A549 (cell line): ENCODE results near the gene CARD11. TPM values are rescaled to one million over a fixed set of nuclear protein-coding genes. Genes with fewer than 3 reads are reported as not detected.
A peak's percentile ranks its signal among the peaks of the same experiment; 100 is the strongest.

Experiments used
- ATAC-seq, 2 experiments: fragments of 200-7000 bp in 1 of 2; fragments of >200 bp in 1 of 2; cut with Nextera tagmentation in 1 of 2; cut with Tn5 transposase in 1 of 2; 3 replicates each; pipeline versions ENCODE4 v1.8.0 to v1.9.1; 2018 to 2020; ENCODE audit warnings: mild to moderate bottlenecking in 1 of 2, moderate library complexity in 1 of 2
- CTCF ChIA-PET: fragments of 300-600 bp; sonication (Branson Sonifier 250); formaldehyde crosslinking; extraction: SDS; loops from one replicate; lab custom pipeline; 2021; ENCODE audit warnings: antibody characterized with exemption, inconsistent platforms; lab: Yijun Ruan, JAX
- POLR2A ChIA-PET: fragments of 350-600 bp; formaldehyde crosslinking; extraction: SDS; loops from one replicate; lab custom pipeline; 2021; ENCODE audit warnings: antibody characterized with exemption, inconsistent platforms; lab: Yijun Ruan, JAX
- DNase-seq, 2 experiments: peaks; one replicate each; pipeline versions ENCODE4 v3.0.0 to v3.0.0-alpha.2; 2011 to 2016; ENCODE audit warnings: low read depth in 1 of 2, low spot score in 1 of 2
- FAIRE-seq: peaks from 2 replicates; lab custom pipeline; 2011; peaks lifted over from hg19 to GRCh38; lab: Jason Lieb, UNC
- H3K27ac ChIP-seq, 2 experiments: fragments of >200 bp; sonication (Bioruptor Twin); formaldehyde crosslinking; 3 replicates each; pipeline ENCODE4 v1.5.1; 2016 to 2017
- H3K4me1 ChIP-seq: fragments of >200 bp; sonication (Bioruptor Twin); formaldehyde crosslinking; 3 replicates; pipeline ENCODE4 v1.6.1; 2016
- H3K4me2 ChIP-seq: fragments of >200 bp; sonication (Bioruptor Twin); formaldehyde crosslinking; 3 replicates; pipeline ENCODE4 v1.6.1; 2016
- H3K4me3 ChIP-seq: fragments of >200 bp; sonication (Bioruptor Twin); formaldehyde crosslinking; 3 replicates; pipeline ENCODE4 v1.5.1; 2016
- H3K9me3 ChIP-seq: fragments of >200 bp; sonication (Bioruptor Twin); formaldehyde crosslinking; 3 replicates; pipeline ENCODE4 v1.6.1; 2016
- EHMT2 ChIP-seq: fragments of 200-600 bp; sonication (generic); IDR thresholded peaks from 2 replicates; pipeline ENCODE4 v1.6.1; 2016; ENCODE audit warnings: antibody characterized with exemption, low read depth, mild to moderate bottlenecking, moderate library complexity
- FOXS1 ChIP-seq: fragments of 250-450 bp; sonication (Bioruptor Pico); IDR thresholded peaks from 2 replicates; pipeline ENCODE4 v1.5.0; 2020; ENCODE audit warnings: mild to moderate bottlenecking, moderate library complexity
- HDAC2 ChIP-seq: fragments of 200-600 bp; sonication (generic); IDR thresholded peaks from 2 replicates; pipeline ENCODE4 v1.6.1; 2016
- HEYL ChIP-seq: fragments of 250-450 bp; sonication (Bioruptor Pico); IDR thresholded peaks from 2 replicates; pipeline ENCODE4 v1.8.0; 2021; ENCODE audit warnings: mild to moderate bottlenecking, moderate library complexity
- HOXA7 ChIP-seq: fragments of 250-450 bp; sonication (Bioruptor Pico); IDR thresholded peaks from 2 replicates; pipeline ENCODE4 v1.5.0; 2020; ENCODE audit warnings: mild to moderate bottlenecking, moderate library complexity
- JUN ChIP-seq, 2 experiments: fragments of >200 bp; sonication (Bioruptor Twin); formaldehyde crosslinking; IDR thresholded peaks; 2 replicates in 1 of 2; 3 replicates in 1 of 2; pipeline ENCODE4 v1.6.1; 2016 to 2017
- JUNB ChIP-seq: fragments of >200 bp; sonication (Bioruptor Twin); formaldehyde crosslinking; IDR thresholded peaks from 2 replicates; pipeline ENCODE4 v1.6.1; 2016
- KDM1A ChIP-seq: fragments of 200-600 bp; sonication (generic); IDR thresholded peaks from 2 replicates; pipeline ENCODE4 v1.6.1; 2016; ENCODE audit warnings: low read depth, mild to moderate bottlenecking
- MAFK ChIP-seq: fragments of 450-650 bp; IDR thresholded peaks from 2 replicates; pipeline ENCODE4 v1.6.1; 2014; ENCODE audit not compliant: partially characterized antibody
- MAX ChIP-seq: IDR thresholded peaks from 2 replicates; pipeline ENCODE4 v1.6.1; 2012
- MAZ ChIP-seq: fragments of 150-350 bp; IDR thresholded peaks from 2 replicates; pipeline ENCODE4 v1.6.1; 2014; ENCODE audit warnings: antibody characterized with exemption, low read depth, low read length, borderline replicate concordance
- MYC ChIP-seq: IDR thresholded peaks from 2 replicates; pipeline ENCODE4 v1.6.1; 2012; ENCODE audit warnings: mild to moderate bottlenecking, inconsistent platforms, low read length, improper control_type of control experiment, borderline replicate concordance
- POLR2A ChIP-seq: IDR thresholded peaks from 2 replicates; pipeline ENCODE4 v1.6.1; 2012; ENCODE audit warnings: mild to moderate bottlenecking, low read length
- POLR2AphosphoS2 ChIP-seq: conservative IDR thresholded peaks from 2 replicates; pipeline ENCODE4 v1.6.1; 2012; ENCODE audit warnings: low read length, improper control_type of control experiment, inconsistent platforms
- TP53 ChIP-seq: fragments of 250-450 bp; sonication (Bioruptor Pico); IDR thresholded peaks from 2 replicates; pipeline ENCODE4 v1.5.0; 2021; ENCODE audit warnings: mild to moderate bottlenecking, moderate library complexity
- ZFP36 ChIP-seq: fragments of 450-650 bp; IDR thresholded peaks from 2 replicates; pipeline ENCODE4 v1.6.1; 2014; ENCODE audit warnings: borderline replicate concordance; ENCODE audit not compliant: partially characterized antibody
- WGBS: methylation state at CpG from one replicate; pipeline ENCODE4 v1.1.6; 2017; ENCODE audit errors: missing lambda C conversion rate; 5-methylcytosine and 5-hydroxymethylcytosine counted together
- polyA plus RNA-seq, 4 experiments: library from polyadenylated mRNA; depleted of rRNA in 3 of 4; stranded (reverse); fragments of >200 nt; fragmentation: RNase III in 1 of 4; extraction: RNeasy Plus Mini Kit Qiagen cat#74134 plus additional on column Dnase treatment in 1 of 4; gene quantifications; 2 replicates in 3 of 4; 3 replicates in 1 of 4; pipeline ENCODE4 v1.2.3, GENCODE V29; 2011 to 2017

Gene CARD11
- polyA plus RNA-seq, 2 of the 4 experiments (the other 2 are of a cell fraction) = 0.48 to 1.1 TPM

- Histone ChIP-seq H3K4me1 (no peaks in the 10 kb centered on the region), H3K4me2 (no peak overlapping the region), H3K9me3 (no peaks in the 10 kb centered on the region), H3K27ac (no peak overlapping the region), H3K4me3 (no peak overlapping the region)
- WGBS = 75% methylated on average over 18 of the region's 18 CpGs
- DNase-seq (no peak), FAIRE-seq (no peak), ATAC-seq (no peak)
- TF ChIP-seq EHMT2 (no peak), ZFP36 (no peak), MAZ (no peak), KDM1A (no peak), HDAC2 (no peak)
- POLR2A ChIA-PET = no interaction called here
- CTCF ChIA-PET = interaction anchor here (0.6 to 1.2 kb wide), 4 partner anchors 9 to 229 kb away, joined by 3 to 4 read pairs (median 3); no protein-coding TSS in a partner anchor
Measured at GRCh38 chr7:2926120-2926895, 117.4 kb downstream of the CARD11 start.

- Histone ChIP-seq H3K4me3 (no peak overlapping the region), H3K9me3 (no peaks in the 10 kb centered on the region), H3K27ac (no peak overlapping the region), H3K4me2 (no peak overlapping the region), H3K4me1 (no peaks in the 10 kb centered on the region)
- FAIRE-seq (no peak), ATAC-seq (no peak), DNase-seq (no peak)
- WGBS = 63% methylated on average over 22 of the region's 22 CpGs
- TF ChIP-seq MAFK = peak; percentile 79
- no peak for TF ChIP-seq JUN (IDR thresholded peaks at IDR 0.05)
- ChIA-PET POLR2A (no interaction called here), CTCF (interaction anchor here (1.0 to 1.4 kb wide), 3 partner anchors 10 to 164 kb away, joined by 3 to 5 read pairs (median 3); no protein-coding TSS in a partner anchor)
Measured at GRCh38 chr7:2924866-2925840, 118.5 kb downstream of the CARD11 start.

GRCh38 chr7:2923886-2924574 is 119.6 kb downstream of the CARD11 start:
- no peaks in the 10 kb centered on the region for H3K9me3 ChIP-seq
- no peak overlapping the region for H3K4me2 ChIP-seq
- no peaks in the 10 kb centered on the region for H3K4me1 ChIP-seq
- DNase-seq (no peak), ATAC-seq (no peak), FAIRE-seq (no peak)
- no peak overlapping the region for H3K4me3 ChIP-seq
- TF ChIP-seq FOXS1 (CRISPR knock-in tag) (no peak), JUNB (no peak), HOXA7 (CRISPR knock-in tag) (no peak), MAX (no peak), HEYL (CRISPR knock-in tag) (no peak), POLR2A (no peak), MYC (no peak)
- ChIA-PET CTCF (interaction anchor here (1.4 to 2.8 kb wide), 2 partner anchors 37 to 166 kb away, joined by 5 to 14 read pairs; no protein-coding TSS in a partner anchor), POLR2A (no interaction called here)
- 66% methylated on average over 16 of the region's 17 CpGs for WGBS
- no peak overlapping the region for H3K27ac ChIP-seq

- no peak overlapping the region for H3K4me2 ChIP-seq
- no peak overlapping the region for H3K27ac ChIP-seq
- WGBS = 70% methylated on average over 14 of the region's 17 CpGs
- no peak for TF ChIP-seq TP53 (CRISPR knock-in tag)
- no peak for TF ChIP-seq POLR2AphosphoS2
- no peak for TF ChIP-seq JUN (IDR thresholded peaks at IDR 0.05)
- CTCF ChIA-PET = interaction anchor here (0.5 to 2.8 kb wide), 2 partner anchors 37 to 367 kb away, joined by 3 to 14 read pairs; no protein-coding TSS in a partner anchor
- ATAC-seq (no peak), FAIRE-seq (no peak), DNase-seq (no peak)
- H3K9me3 ChIP-seq = no peaks in the 10 kb centered on the region
- H3K4me1 ChIP-seq = no peaks in the 10 kb centered on the region
- POLR2A ChIA-PET = no interaction called here
- H3K4me3 ChIP-seq = no peak overlapping the region
Measured at GRCh38 chr7:2923291-2923781, 120.3 kb downstream of the CARD11 start.
